ENCODE data around the gene PDZD11.
"Not testable (repeated sequence)": the region's sequence is repeated elsewhere in the genome, so short reads cannot be mapped to it uniquely, and the experiment has no call there.

GRCh38 chrX:70243601-70244000 lies 46.1 kb downstream of the PDZD11 start:
- not testable (repeated sequence) for TF ChIP-seq CTCF (IDR thresholded peaks at IDR 0.05; ENCODE audit: low read depth, low read length); EZH2phosphoT487 (IDR thresholded peaks at IDR 0.05; ENCODE audit: low read depth)
